GM21723 (cell line): ENCODE measurements around the gene SSBP2.

Experiments used
- ATAC-seq: cut with Tn5 transposase; IDR thresholded peaks from one replicate; pipeline ENCODE4 v1.9.1; 2021; ENCODE audit warnings: mild to moderate bottlenecking, moderate library complexity; ENCODE audit not compliant: unreplicated experiment

Gene SSBP2

DNA sequence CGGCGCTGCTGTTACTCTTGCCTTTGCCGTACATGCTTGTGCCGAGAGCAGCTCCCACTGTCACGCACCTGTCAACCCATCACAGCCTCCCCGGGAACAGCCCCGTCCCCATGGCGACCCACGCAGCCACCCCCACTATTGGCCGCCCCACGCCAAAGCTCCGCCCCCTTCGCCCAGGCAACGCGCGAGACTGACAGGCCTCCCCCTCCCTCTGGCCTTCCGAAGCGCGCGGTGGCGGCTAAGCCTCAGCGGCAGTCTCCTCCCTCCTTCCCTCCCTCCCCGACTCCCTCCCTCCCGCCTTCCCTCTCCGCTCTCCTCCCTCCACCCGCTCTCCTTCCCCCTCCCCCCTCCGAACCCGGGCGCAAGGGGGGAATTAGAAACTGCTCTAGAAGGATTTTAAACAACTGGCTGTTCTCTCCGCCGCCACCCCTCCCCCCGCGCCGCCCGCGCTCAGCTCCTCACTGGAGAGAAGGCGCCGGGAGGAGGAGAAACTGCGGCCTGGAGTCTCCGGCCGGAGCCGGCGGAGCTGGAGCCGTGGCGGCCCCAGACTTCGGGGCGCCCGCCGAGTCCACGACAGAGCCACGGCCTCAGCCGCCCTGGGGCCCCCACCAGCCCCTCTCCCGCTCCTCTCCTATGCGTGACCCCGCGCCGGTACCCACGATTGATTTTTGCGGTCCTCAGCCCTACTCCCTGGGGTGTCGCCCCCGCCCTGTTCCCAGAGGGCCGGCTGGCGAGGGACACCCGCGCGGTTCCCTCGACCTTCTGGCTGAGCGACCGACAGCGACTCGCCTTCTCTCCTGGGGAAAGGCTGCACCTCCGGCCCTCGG is at the start of gene SSBP2:
SSBP2 (minus strand) TSS at position 89 of the 827 bp plus-strand sequence; CDS start at position 34, 55 bp downstream.
- peak; percentile 73 for ATAC-seq

DNA sequence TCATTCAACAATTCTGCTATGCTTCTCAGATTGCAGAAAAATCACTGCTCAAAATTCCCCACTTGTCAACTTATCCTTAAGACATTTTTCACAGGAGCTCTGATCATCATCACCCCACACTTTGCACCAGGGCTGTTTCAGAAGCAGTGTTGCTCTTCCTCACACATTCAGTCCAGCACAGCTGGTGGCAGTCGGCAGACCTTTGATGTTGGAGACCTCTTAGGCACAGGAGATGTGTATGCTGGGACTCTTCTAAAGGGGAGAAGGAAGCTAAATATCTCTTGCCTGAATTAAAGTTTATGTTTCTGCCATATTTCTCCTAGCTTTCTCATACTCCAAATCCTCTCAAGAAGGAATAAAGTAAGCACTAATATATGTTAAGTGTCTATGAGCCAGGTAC is 44.8 kb upstream of the SSBP2 start:
- no peak for ATAC-seq

DNA sequence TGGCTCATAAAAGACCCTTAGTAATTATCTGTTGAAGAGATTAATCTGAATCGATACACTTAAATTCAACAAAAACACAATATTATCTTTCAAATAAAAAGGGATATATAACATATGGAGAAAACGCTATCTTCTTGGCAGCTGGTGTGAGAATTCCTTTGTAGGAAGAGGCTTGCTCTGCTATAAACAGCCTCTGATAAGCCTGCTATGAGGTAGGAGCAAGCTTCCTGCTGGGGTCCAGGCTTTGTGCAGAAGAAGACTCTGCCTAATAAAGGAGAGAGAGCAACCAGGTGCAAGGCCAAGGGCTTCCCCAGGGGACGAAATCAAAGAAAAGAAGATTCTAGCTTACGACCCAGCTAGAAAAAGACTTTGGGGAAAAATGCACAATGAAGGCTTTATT is 43.3 kb upstream of the SSBP2 start:
- ATAC-seq, result no peak

DNA sequence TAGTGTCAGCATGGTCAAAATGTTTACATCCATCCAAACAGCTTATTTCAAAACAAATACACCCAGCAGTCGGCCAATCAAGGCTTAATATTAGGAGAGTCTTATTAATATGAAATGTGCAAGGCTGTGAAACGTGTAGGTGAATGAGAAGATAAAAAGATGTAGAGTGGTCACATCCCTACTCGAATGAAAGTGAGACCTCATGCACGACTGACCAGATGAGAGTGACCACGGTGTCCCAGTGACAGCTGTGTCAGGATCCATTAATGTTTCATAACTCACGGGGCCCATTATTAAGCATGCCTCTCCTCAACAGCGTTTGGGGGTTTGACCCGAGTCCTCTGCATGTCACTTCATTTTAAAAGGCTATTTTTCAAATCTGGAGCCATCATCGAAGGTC is 39.4 kb upstream of the SSBP2 start:
- no peak for ATAC-seq

DNA sequence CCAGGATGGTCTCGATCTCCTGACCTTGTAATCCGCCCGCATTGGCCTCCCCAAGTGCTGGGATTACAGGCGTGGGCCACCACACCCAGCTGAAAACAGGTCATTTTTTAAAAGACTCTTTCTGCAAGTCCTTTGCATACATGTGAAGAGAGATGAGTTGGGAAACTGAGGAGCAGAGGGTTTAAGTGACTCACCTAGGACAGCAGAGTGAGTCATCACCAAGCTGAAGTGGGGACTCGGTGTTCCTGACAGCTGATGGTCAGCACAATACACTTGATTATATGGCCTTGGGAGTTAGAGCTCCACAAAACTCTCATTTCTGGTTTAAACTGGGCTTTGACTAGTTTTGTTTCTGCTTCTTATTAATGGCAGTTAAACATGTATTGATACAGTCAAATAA is 38.1 kb upstream of the SSBP2 start:
- no peak for ATAC-seq

DNA sequence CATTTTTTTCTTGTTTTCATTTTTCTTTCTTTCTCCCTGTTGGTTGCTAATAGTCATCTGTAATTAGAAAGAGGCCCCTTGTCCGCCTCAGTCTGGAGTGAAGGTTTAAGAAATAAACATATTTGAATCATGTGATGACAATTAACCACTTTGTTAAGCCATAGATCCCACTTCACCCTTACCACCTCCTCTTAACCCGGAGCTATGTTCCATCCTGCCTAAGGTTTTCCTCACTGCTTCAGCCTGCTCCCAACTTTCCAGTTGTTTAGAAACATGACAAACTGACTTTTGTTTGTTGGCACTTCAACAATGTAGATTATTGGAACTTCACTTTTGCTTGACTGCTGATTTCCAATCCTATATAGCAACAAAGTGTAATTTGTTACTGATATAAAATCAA is 37.4 kb upstream of the SSBP2 start:
- ATAC-seq, result no peak

DNA sequence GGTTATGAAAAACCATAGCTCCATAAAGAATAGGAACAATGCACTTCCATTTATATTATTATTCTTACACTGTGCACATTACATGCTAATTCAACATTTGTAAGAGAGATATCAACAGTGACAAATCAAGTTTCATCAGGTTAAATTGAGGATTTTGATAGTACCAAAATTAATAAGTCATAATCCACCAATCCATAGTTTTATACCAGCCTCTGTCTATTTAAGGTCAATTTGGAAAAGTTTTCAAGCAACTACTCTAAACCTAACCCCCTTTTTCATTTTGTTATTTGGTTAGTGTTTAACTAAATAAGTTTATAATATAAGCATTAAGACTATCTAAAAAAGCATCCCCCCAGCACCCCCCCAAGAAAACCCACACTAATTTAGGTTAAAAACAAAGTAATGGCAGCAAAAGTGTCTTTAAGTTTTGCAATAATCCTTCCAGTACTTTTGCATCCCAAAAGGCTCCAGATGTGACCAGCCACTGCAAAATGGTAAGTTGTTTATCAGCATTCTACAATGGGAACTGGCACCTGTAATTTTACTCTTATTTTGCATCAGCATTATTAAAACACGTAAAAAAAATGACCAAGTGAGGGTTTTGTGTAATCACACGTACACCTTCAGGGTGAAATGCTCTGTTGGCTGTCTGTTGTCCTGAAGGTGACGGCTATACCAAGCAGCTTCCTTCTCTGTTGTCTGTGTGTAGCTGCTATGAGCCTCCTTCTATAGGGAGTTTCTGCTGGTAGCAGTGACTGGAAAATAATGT is 36.8 kb upstream of the SSBP2 start:
- ATAC-seq, result no peak

DNA sequence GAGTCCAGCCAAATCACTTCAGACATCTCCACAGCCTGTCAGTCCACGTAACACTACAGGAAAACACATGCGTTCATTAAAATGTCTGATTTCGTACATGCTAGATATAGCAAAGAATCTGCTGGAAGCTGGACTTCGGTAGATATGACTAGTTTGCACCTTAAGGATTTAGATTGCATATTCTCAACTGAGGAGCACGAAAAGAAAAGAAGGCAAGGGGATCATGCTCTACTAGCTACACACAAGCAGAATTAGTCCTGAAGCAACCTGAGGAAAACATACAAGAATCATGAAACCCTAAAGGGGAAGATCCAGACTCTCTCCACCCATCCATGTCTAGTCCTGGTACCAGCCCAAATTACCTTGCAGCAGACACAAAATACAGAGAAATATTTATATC is 36.1 kb upstream of the SSBP2 start:
- no peak for ATAC-seq

DNA sequence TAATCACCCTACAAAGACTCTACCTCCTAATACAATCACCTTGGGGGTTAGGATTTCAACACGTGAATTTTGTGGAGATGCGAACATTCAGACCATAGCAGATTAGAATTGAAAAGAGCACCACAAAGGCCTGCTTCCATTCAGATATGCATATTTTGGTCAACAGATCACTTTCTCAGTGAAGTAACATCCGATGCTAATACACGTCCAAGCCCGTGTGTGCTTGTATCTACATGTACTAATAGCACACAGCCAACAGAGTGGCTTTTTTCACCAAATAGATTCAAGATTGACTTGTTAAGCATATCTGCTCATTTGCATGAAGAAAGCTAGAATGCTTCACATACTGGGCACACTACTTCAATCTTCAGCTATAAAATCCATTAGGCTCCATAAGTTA is 35.6 kb upstream of the SSBP2 start:
- ATAC-seq, result no peak

DNA sequence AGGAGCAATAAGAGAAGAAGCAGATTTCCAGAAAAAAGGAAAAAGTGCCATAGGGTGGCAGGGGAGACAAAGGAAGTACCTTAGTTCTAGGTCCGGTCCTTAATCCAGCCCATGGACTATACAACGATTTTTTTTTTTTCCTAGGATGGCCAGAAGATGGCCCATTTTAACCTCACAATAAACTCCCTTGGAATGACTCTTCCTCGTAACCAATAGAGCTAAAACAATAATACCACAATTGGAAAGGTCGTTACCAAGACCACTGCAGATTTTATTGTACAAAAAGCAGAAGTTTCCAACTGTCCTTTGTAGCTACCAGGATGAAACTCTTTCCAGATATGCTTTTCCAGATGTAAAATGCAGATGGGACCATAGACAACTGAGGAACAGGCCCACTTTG is 34.4 kb upstream of the SSBP2 start:
- ATAC-seq, result no peak

DNA sequence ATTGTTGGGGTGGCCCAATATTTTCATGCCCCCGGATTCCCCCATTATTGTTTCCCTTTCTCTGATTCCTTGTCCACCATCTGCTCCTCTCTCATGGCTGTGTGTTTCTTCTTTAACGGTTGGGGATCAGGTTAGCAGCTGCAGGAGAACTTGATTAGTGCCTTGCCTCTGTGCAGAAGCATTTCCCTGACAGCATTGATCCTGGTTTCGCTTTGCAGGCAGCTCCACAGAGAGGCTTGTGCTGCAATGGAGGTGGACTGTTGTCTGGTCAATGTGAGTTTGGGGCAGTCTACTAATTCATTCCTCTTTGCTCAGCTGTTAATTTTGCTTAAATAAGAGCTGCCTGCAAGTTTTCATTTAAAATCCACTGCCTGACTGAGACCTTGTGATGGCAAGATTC is 32.5 kb upstream of the SSBP2 start:
- ATAC-seq, result no peak

DNA sequence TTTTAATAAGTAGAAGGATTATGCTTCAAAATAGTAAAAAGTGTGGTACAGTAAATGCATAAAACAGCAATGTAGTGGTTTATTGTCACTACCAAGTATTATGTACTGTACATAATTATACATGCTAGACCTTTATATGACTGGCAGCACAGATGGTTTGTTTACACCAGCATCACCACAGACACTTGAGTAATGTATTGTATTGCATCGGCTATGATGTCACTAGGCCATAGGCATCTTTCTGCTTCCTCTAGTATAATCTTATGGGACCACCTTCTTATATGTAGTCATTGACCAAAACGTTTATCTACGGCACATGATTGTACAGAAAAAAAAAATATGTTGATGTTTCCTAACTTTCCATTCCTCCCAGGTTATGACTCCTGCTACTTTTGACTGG is 31.9 kb upstream of the SSBP2 start:
- ATAC-seq, result no peak

DNA sequence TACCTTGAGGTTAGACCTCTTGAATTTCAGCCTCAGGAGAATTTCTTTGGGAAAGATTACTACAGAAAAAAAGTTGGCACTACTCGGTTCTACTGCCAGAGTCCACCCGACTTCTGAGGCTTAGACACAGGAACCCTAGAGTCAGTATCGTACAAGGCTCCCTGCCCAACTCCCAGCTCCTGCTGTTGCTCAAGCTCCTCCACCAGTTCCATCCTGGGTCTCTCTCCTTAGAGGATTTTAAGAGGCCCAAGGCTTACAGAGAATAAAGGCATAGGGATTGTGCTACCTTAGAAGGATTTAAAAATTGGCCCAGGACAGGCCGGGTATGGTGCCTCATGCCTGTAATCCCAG is 29.0 kb upstream of the SSBP2 start:
- ATAC-seq, result no peak

DNA sequence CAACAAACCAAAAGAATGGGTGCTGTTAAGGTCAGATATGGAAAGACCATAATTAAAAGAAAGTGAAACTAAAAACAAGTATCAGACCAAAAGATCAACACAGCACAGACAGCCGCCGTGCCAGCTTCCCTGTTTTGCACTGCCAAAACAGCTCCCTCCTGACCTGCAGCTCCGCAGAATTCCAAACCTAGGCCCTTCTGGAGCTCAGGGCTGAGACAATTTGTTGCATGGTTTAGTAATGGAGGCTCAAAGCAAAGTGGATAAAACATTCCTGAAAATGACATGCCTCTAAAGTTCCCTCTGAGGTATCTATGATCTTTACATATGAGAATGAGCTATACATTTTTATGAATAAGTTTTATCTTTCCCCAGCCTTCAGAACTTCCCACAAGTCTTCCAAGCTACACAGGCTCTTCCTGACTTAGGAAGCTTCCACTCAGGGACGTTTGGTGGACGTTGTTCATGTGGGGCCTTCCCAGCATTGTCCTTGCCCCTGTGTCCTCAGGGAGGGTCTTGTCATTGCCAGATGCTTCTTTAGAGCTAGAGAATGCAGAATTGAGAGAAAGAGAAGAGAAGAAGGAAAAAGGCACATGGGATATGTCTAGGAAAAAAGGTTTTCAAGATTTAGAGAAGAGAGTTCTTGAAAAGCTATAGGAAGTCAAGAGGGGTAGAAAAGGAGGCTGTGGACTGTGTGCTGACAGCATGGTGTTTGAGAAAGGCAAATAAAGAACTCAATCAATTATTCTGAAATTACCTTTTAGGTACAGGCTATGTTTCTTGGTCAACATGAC is 28.4 kb upstream of the SSBP2 start:
- ATAC-seq, result peak; percentile 94

DNA sequence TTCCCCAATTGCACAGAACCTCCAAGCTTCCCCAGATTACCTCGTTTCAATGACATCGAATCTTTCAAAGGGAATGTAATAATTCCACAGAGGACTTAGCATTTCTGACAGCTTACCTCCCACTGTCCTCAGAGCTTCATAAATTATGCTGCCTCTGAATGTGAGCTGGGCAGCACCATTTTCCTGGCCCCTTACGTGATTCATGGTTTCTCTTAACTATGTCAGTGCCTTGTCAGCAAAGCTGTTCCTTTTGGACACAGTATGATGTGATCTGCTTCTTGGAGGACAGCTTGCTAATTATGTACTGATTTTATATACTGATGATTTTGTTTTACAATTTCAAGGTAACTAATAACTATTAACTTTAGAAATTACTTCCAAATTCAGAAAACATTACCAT is 27.7 kb upstream of the SSBP2 start:
- ATAC-seq, result no peak

DNA sequence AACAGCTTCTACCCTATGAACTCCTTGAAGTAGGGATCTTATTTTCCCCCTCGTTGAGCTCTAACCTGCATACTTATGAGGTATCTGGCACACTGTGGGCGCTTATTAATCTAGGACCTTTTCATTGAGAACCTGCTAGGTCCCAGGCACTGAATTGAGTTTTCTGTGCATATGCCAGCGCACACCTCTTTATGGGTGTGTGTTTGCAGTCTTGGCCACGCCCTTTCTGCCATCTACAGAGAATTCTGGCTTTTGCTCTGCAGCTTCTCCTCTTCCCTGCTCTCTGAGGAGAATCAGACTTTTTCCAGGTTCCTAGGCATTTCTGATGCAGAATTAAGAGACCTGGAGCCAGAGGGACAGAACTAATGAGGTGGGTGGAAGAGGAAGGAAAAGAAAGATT is 25.4 kb upstream of the SSBP2 start:
- no peak for ATAC-seq

DNA sequence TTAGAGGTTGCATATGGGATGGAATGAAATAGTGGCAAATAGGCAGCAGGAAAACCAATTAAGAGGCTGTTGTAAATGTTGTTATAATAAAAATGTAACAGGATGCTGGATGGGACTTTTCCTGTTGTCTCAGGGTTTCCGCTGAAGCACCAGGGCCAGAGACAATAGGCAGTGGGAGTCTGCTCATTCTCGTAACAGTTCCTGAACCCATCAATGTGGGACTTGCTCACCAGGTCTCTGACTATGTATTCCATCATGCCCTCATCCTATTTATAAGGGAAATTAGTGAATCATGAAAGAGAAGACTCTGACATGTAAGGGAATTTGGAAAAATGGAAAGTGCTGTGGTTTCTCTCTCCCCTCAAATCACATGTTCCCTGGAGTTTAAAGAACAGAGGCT is 23.5 kb upstream of the SSBP2 start:
- no peak for ATAC-seq

DNA sequence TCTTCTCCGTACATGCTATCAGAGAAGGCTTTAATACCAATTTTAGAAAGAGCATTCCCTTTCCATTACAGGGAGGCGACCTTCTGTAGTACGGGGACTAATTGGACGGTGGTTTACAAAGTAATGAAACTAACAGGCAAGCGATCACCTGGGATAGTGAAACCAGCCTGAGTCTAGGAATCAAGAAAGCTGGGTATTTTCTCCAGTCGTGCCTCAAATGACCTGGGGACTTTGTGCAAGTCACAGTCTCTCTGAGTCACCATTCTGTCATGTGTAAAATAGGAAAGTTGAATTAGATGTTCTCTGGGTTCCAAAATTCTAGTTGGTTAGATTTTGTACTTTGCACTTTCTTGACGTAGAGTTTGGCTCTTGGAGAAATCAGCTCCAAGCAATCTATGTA is 22.7 kb upstream of the SSBP2 start:
- ATAC-seq, result no peak

DNA sequence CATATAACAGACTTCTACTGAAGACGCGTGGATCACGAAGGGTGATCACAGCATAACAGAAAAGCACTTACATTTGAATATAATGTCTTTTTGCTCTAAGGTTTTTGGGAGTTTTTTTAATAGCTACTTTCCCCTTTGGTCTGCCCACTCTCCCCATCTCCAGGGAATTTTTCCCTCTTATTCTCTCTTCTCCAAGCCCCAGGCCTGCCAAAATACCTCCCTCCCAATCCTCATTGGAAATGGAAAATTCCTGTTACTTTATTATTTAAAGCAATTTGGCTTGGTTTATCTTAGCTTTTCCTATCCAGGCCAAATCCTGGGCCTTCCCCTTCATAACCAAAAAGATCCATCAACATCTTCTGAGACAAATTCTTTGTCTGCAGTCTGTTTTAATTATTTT is 22.3 kb upstream of the SSBP2 start:
- ATAC-seq, result no peak

DNA sequence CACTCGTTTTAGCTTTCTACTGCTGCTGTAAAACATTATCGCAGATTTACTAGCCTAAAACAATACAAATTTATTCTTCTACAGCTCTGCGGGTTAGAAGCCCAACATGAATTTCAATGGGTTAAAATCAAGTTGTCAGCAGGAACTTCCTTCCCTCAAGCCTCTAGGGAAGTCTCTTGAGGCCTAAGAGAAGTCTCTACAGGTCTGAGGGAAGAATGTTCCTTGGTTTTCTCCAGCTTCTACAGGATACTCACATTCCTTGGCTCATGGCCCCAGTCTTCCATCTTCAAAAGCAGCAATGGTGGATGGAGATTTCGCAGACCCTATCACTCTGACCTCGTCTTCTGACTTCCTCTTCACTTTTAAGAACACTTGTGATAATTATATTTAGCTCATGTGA is 21.6 kb upstream of the SSBP2 start:
- ATAC-seq, result no peak

DNA sequence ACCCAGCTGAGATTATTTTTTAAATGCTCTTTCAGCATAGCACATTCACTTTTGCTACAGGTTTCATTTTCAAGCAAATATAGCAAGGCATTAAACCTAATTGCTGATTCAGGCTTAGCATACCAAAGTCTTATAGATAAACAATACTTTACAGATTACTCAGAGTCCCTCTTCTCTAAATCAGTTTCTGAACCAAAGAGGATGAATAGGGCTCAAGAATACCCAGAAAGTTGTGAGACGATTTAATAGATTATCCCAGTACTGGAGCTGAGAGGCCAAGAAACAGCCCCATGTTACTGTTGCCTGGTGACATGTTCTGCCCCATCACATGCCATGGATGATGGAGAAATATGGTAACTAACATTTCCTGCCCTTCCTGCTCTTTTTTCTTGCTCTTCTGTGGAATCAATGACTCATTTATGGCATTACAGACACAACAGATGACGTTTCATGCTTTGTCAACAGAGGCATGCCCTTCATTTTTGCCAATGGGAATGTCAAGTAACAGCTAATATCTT is 18.1 kb upstream of the SSBP2 start:
- ATAC-seq, result no peak

DNA sequence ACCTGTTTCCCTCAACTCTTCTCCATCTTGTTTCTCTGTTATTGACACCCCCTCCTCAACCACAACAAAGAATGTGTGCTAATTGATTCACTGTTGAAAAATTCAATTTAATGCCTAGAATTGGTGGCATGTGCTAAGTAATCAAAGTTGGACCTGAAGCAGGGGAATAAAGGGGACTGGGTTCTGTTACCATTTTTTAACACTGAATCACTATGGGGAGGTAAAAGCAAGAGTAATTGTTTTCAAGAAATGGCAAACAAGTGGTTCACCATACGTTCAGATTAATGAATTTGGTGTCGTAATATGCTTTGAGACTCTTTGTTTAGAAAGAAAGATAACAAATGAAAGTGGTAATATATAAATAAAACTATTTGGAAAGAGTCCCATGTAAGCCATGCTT is 17.0 kb upstream of the SSBP2 start:
- ATAC-seq, result no peak
